Gastroesophageal sphincter (tissue), 3 donors: ENCODE results near the gene RAB9B.

ENCODE experiments used
- CTCF ChIP-seq, 4 experiments: fragments of 200-600 bp in 2 of 4; fragments of 450-650 bp in 2 of 4; sonication (generic) in 1 of 4; IDR thresholded peaks; one replicate each; pipeline ENCODE4 v1.5.1; 2017 to 2019; ENCODE audit warnings: antibody characterized with exemption in 4 of 4, mild to moderate bottlenecking in 2 of 4, moderate library complexity in 2 of 4
- EP300 ChIP-seq: sonication (generic); formaldehyde crosslinking; IDR thresholded peaks from one replicate; pipeline ENCODE4 v1.6.1; 2017; ENCODE audit warnings: antibody characterized with exemption, mild to moderate bottlenecking
- POLR2A ChIP-seq, 2 donors: fragments of 450-650 bp; IDR thresholded peaks; one replicate each; pipeline ENCODE4 v1.6.1; 2017; ENCODE audit warnings: antibody characterized with exemption in 2 of 2, mild to moderate bottlenecking in 2 of 2, moderate library complexity in 1 of 2
- POLR2AphosphoS5 ChIP-seq: sonication (generic); formaldehyde crosslinking; IDR thresholded peaks from one replicate; pipeline ENCODE4 v1.6.1; 2017; ENCODE audit warnings: antibody characterized with exemption

DNA sequence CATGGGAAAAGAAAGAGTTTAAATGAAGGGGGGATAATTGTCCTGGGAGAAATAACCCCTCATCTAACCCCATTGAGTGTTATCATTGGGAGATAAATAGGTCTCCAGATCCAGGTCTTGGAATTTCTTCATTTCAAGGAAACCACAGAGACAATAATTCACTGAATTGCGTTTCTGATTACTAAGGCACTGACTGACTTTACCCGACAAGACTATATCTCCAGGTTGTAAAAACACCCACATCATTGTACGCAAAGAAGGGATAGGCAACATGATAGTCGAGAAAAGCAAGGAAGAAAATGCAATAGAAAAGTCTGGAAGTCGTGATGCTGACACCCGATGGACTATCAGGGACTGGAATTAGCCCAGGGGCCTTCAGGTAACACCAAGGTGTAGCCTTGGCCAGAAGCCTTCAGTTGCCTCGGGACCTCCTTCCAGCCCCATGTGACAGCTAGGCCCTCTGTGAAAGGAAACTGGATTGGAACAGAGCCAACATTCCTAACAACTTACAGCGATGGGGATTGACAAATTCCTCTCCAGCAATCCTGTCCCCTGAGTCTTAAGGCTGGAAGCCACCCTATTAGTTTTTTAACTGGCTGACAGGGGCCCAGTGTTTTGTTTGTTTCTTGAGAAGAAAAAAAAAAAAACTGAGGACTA is 46.5 kb upstream of the RAB9B start:
- TF ChIP-seq POLR2A (IDR thresholded peaks at IDR 0.05) (no peak), CTCF (IDR thresholded peaks at IDR 0.05) (no peak), POLR2AphosphoS5 (no peak), EP300 (no peak)
